Gastrocnemius medialis (tissue), 4 donors: ENCODE measurements around the gene ATP4B. TPM values are rescaled to one million over a fixed set of nuclear protein-coding genes. Genes with fewer than 3 reads are reported as not detected.

Source experiments
- ATAC-seq, 2 donors: fragments of 150-250 bp; one replicate each; pipeline ENCODE4 v1.9.1; 2016
- DNase-seq, 2 donors: peaks; one replicate each; pipeline ENCODE4 v3.0.0-alpha.2; 2019
- H3K27ac ChIP-seq, 4 donors: fragments of 200-600 bp; sonication (generic); 1 replicate in 1 of 4; 2 replicates in 3 of 4; pipeline ENCODE4 v1.5.1; 2016 to 2018; ENCODE audit warnings: mild to moderate bottlenecking in 2 of 4, moderate library complexity in 1 of 4
- H3K27me3 ChIP-seq, 3 donors: fragments of 200-600 bp; sonication (generic) in 2 of 3; 1 replicate in 1 of 3; 2 replicates in 2 of 3; pipeline versions ENCODE4 v1.5.1 to v1.6.0; 2016 to 2019; ENCODE audit warnings: mild to moderate bottlenecking in 1 of 3, moderate library complexity in 1 of 3
- H3K36me3 ChIP-seq, 2 donors: fragments of 200-600 bp; sonication (generic) in 1 of 2; one replicate each; pipeline ENCODE4 v1.5.1; 2017 to 2018
- H3K4me1 ChIP-seq, 2 donors: fragments of 200-600 bp; sonication (generic) in 1 of 2; one replicate each; pipeline ENCODE4 v1.5.1; 2016 to 2017; ENCODE audit warnings: mild to moderate bottlenecking in 2 of 2
- H3K4me3 ChIP-seq, 4 donors: fragments of 200-600 bp; sonication (generic) in 3 of 4; 1 replicate in 1 of 4; 2 replicates in 3 of 4; pipeline ENCODE4 v1.5.1; 2016 to 2019; ENCODE audit warnings: mild to moderate bottlenecking in 2 of 4
- H3K9me3 ChIP-seq, 3 donors: fragments of 200-600 bp; sonication (generic) in 2 of 3; 1 replicate in 1 of 3; 2 replicates in 2 of 3; pipeline ENCODE4 v1.5.1; 2016 to 2019
- CTCF ChIP-seq, 5 experiments: fragments of 450-650 bp in 3 of 5; fragments of 200-600 bp in 2 of 5; sonication (generic) in 2 of 5; IDR thresholded peaks in 4 of 5; conservative IDR thresholded peaks in 1 of 5; 1 replicate in 4 of 5; 2 replicates in 1 of 5; pipeline ENCODE4 v1.5.1; 2016 to 2019; ENCODE audit warnings: antibody characterized with exemption in 5 of 5, mild to moderate bottlenecking in 3 of 5, moderate library complexity in 3 of 5
- POLR2A ChIP-seq, 2 donors: fragments of 450-650 bp; IDR thresholded peaks; one replicate each; pipeline ENCODE4 v1.6.1; 2017; ENCODE audit warnings: antibody characterized with exemption in 2 of 2, mild to moderate bottlenecking in 2 of 2, moderate library complexity in 2 of 2
- in situ Hi-C, 4 donors: fragments of 200-750 bp; cut with MboI; loops; one replicate each; pipeline versions ENCODE4 v1.15.0 to v1.8.0; 2017; ENCODE audit warnings: low sequenced_read_pairs in 4 of 4
- intact Hi-C: fragments of 100-400 bp; cut with DNase I; formaldehyde crosslinking; loops from one replicate; pipeline ENCODE4 v1.15.1; 2023; ENCODE audit warnings: low total_unique reads
- total RNA-seq, 4 donors: library from RNA; depleted of rRNA; stranded (reverse); fragments of >200 nt; gene quantifications; one replicate each; pipeline versions ENCODE4 v1.1.0 to v1.2.3, GENCODE V29; 2016

Gene ATP4B
- total RNA-seq, 4 donors from 2014 or later: not detected

- ATAC-seq (no peak), DNase-seq (no peak)
- no peaks in the 10 kb centered on the region for H3K36me3 ChIP-seq
- no peak overlapping the region for H3K27ac ChIP-seq
- in situ Hi-C loops (no loop called here), intact Hi-C loops (no loop called here)
- H3K4me3 ChIP-seq: no peak overlapping the region
- TF ChIP-seq POLR2A (IDR thresholded peaks at IDR 0.05) (no peak), CTCF (IDR thresholded peaks at IDR 0.05 in 4 of 5, conservative IDR thresholded peaks at IDR 0.05 in 1 of 5) (no peak)
- H3K4me1 ChIP-seq: no peaks in the 10 kb centered on the region
- H3K27me3 ChIP-seq: no peaks in the 10 kb centered on the region
- H3K9me3 ChIP-seq: no peaks in the 10 kb centered on the region
These were observed 52.5 kb downstream of the ATP4B start for GRCh38 chr13:113605461-113605860.

- no peaks in the 10 kb centered on the region for H3K4me1 ChIP-seq
- in situ Hi-C loops (no loop called here), intact Hi-C loops (no loop called here)
- DNase-seq (no peak), ATAC-seq (no peak)
- no peaks in the 10 kb centered on the region for H3K36me3 ChIP-seq
- H3K9me3 ChIP-seq: no peaks in the 10 kb centered on the region
- no peak overlapping the region for H3K27ac ChIP-seq
- TF ChIP-seq POLR2A (IDR thresholded peaks at IDR 0.05): no peak
- no peak for TF ChIP-seq CTCF (IDR thresholded peaks at IDR 0.05 in 4 of 5, conservative IDR thresholded peaks at IDR 0.05 in 1 of 5)
- no peak overlapping the region for H3K4me3 ChIP-seq
- H3K27me3 ChIP-seq: no peaks in the 10 kb centered on the region
These were observed 53.8 kb downstream of the ATP4B start for GRCh38 chr13:113604186-113604585.

GRCh38 chr13:113603116-113603710, 54.8 kb downstream of the ATP4B start:
- no peaks in the 10 kb centered on the region for H3K9me3 ChIP-seq
- intact Hi-C loops (no loop called here), in situ Hi-C loops (no loop called here)
- no peak for DNase-seq
- H3K4me1 ChIP-seq: no peaks in the 10 kb centered on the region
- no peak overlapping the region for H3K27ac ChIP-seq
- TF ChIP-seq POLR2A (IDR thresholded peaks at IDR 0.05): no peak
- TF ChIP-seq CTCF (IDR thresholded peaks at IDR 0.05 in 4 of 5, conservative IDR thresholded peaks at IDR 0.05 in 1 of 5): no peak
- no peaks in the 10 kb centered on the region for H3K36me3 ChIP-seq
- no peaks in the 10 kb centered on the region for H3K27me3 ChIP-seq
- no peak overlapping the region for H3K4me3 ChIP-seq
- ATAC-seq: no peak

GRCh38 chr13:113602291-113602988, 55.6 kb downstream of the ATP4B start:
- ATAC-seq (no peak), DNase-seq (no peak)
- no peaks in the 10 kb centered on the region for H3K27me3 ChIP-seq
- H3K4me1 ChIP-seq: no peaks in the 10 kb centered on the region
- in situ Hi-C loops: no loop called here
- TF ChIP-seq POLR2A (IDR thresholded peaks at IDR 0.05) (no peak), CTCF (IDR thresholded peaks at IDR 0.05 in 4 of 5, conservative IDR thresholded peaks at IDR 0.05 in 1 of 5) (no peak)
- H3K36me3 ChIP-seq: peaks cover 0 to 2% of the 10 kb centered on the region in 2 donors
- intact Hi-C loops: no loop called here
- no peak overlapping the region for H3K4me3 ChIP-seq
- no peaks in the 10 kb centered on the region for H3K9me3 ChIP-seq
- H3K27ac ChIP-seq: no peak overlapping the region
